Activated CD8-positive, alpha-beta memory T cell treated with anti-CD3 and anti-CD28 coated beads, Interleukin-2, amount 10 ng/mL, durations not matched to agents 7 days and 5 days (primary cell): ENCODE data around the gene EML1. TPM values are rescaled to one million over a fixed set of nuclear protein-coding genes. Genes with fewer than 3 reads are reported as not detected.

Source experiments
- ATAC-seq: fragments of 150-1000 bp; cut with Tn5 transposase; one replicate; pipeline ENCODE4 v1.10.0; 2021; ENCODE audit warnings: moderate library complexity
- CTCF ChIA-PET: fragments of 350-600 bp; sonication (Branson Sonifier 250); formaldehyde crosslinking; loops from one replicate; lab custom pipeline; 2021; ENCODE audit warnings: antibody characterized with exemption; lab: Charles Lee
- DNase-seq: peaks from one replicate; pipeline ENCODE4 v3.0.0-alpha.2; 2020
- H3K27ac Mint-ChIP-seq: one replicate; pipeline ENCODE4 v1.8.0; 2021; ENCODE audit warnings: mild to moderate bottlenecking, mixed read lengths
- H3K27me3 Mint-ChIP-seq: one replicate; pipeline ENCODE4 v1.8.0; 2021; ENCODE audit warnings: mixed read lengths
- H3K36me3 Mint-ChIP-seq: one replicate; pipeline ENCODE4 v1.8.0; 2021; ENCODE audit warnings: mild to moderate bottlenecking, mixed read lengths
- H3K4me1 Mint-ChIP-seq: one replicate; pipeline ENCODE4 v1.8.0; 2021; ENCODE audit warnings: mixed read lengths
- H3K4me3 Mint-ChIP-seq: one replicate; pipeline ENCODE4 v1.8.0; 2021; ENCODE audit warnings: mild to moderate bottlenecking, moderate library complexity, mixed read lengths
- H3K9me3 Mint-ChIP-seq: one replicate; pipeline ENCODE4 v1.8.0; 2022; ENCODE audit warnings: low read depth, mixed read lengths
- total RNA-seq, 2 experiments: library from RNA; stranded (reverse); gene quantifications; one replicate each; pipeline ENCODE4 v1.2.3, GENCODE V29; 2021

The EML1 gene
- total RNA-seq, 2 experiments from 2014 or later = not detected

GRCh38 chr14:99777951-99778350 is 15.3 kb upstream of the EML1 start:
- Mint-ChIP-seq H3K9me3 (no peaks in the 10 kb centered on the region), H3K27ac (no peak overlapping the region), H3K27me3 (peaks cover 46% of the 10 kb centered on the region), H3K4me3 (no peak overlapping the region), H3K36me3 (no peaks in the 10 kb centered on the region), H3K4me1 (no peaks in the 10 kb centered on the region)
- DNase-seq (no peak), ATAC-seq (no peak)
- CTCF ChIA-PET = interaction anchor here (1.2 to 1.4 kb wide), 2 partner anchors 19 to 169 kb away, joined by 3 to 4 read pairs; no protein-coding TSS in a partner anchor

GRCh38 chr14:99779751-99780150 is 13.5 kb upstream of the EML1 start:
- Mint-ChIP-seq H3K4me3 (no peak overlapping the region), H3K9me3 (no peaks in the 10 kb centered on the region), H3K27me3 (peaks cover 45% of the 10 kb centered on the region), H3K36me3 (no peaks in the 10 kb centered on the region), H3K27ac (no peak overlapping the region), H3K4me1 (no peaks in the 10 kb centered on the region)
- no peak for DNase-seq
- CTCF ChIA-PET = no interaction called here
- ATAC-seq = no peak

GRCh38 chr14:99780690-99781089 is 12.5 kb upstream of the EML1 start:
- CTCF ChIA-PET = no interaction called here
- Mint-ChIP-seq H3K4me1 (no peaks in the 10 kb centered on the region), H3K36me3 (no peaks in the 10 kb centered on the region), H3K27me3 (peaks cover 42% of the 10 kb centered on the region), H3K27ac (no peak overlapping the region), H3K4me3 (no peak overlapping the region), H3K9me3 (no peaks in the 10 kb centered on the region)
- ATAC-seq (no peak), DNase-seq (no peak)

- CTCF ChIA-PET = no interaction called here
- H3K4me3 Mint-ChIP-seq = no peak overlapping the region
- no peaks in the 10 kb centered on the region for H3K36me3 Mint-ChIP-seq
- DNase-seq (no peak), ATAC-seq (no peak)
- peaks cover 41% of the 10 kb centered on the region for H3K27me3 Mint-ChIP-seq
- no peaks in the 10 kb centered on the region for H3K9me3 Mint-ChIP-seq
- H3K4me1 Mint-ChIP-seq = no peaks in the 10 kb centered on the region
- H3K27ac Mint-ChIP-seq = no peak overlapping the region
Measured at GRCh38 chr14:99781091-99781490, 12.1 kb upstream of the EML1 start.

GRCh38 chr14:99781853-99782610 is 11.2 kb upstream of the EML1 start:
- H3K36me3 Mint-ChIP-seq = no peaks in the 10 kb centered on the region

GRCh38 chr14:99784508-99784907 is 8.7 kb upstream of the EML1 start:
- no peak overlapping the region for H3K4me3 Mint-ChIP-seq
- peaks cover 21% of the 10 kb centered on the region for H3K27me3 Mint-ChIP-seq
- DNase-seq (no peak), ATAC-seq (no peak)
- no peak overlapping the region for H3K27ac Mint-ChIP-seq
- no peaks in the 10 kb centered on the region for H3K36me3 Mint-ChIP-seq
- CTCF ChIA-PET = no interaction called here
- peaks cover 2% of the 10 kb centered on the region for H3K4me1 Mint-ChIP-seq
- H3K9me3 Mint-ChIP-seq = no peaks in the 10 kb centered on the region

More at GRCh38 chr14:99781853-99782610, 11.2 kb upstream of the EML1 start:
- no peaks in the 10 kb centered on the region for H3K4me1 Mint-ChIP-seq
- peaks cover 36% of the 10 kb centered on the region for H3K27me3 Mint-ChIP-seq
- CTCF ChIA-PET = no interaction called here
- no peaks in the 10 kb centered on the region for H3K9me3 Mint-ChIP-seq
- ATAC-seq (no peak), DNase-seq (no peak)
- no peak overlapping the region for H3K4me3 Mint-ChIP-seq
- H3K27ac Mint-ChIP-seq = no peak overlapping the region

GRCh38 chr14:99785426-99785825 is 7.8 kb upstream of the EML1 start:
- Mint-ChIP-seq H3K27ac (no peak overlapping the region), H3K36me3 (no peaks in the 10 kb centered on the region), H3K4me3 (no peak overlapping the region), H3K27me3 (peaks cover 23% of the 10 kb centered on the region), H3K9me3 (no peaks in the 10 kb centered on the region), H3K4me1 (peaks cover 10% of the 10 kb centered on the region)
- CTCF ChIA-PET = no interaction called here
- no peak for DNase-seq
- ATAC-seq = no peak

GRCh38 chr14:99786511-99786989 is 6.7 kb upstream of the EML1 start:
- no peak for ATAC-seq
- DNase-seq = no peak
- Mint-ChIP-seq H3K4me3 (no peak overlapping the region), H3K36me3 (no peaks in the 10 kb centered on the region), H3K27me3 (peaks cover 22% of the 10 kb centered on the region), H3K9me3 (no peaks in the 10 kb centered on the region), H3K4me1 (peaks cover 14% of the 10 kb centered on the region), H3K27ac (no peak overlapping the region)
- CTCF ChIA-PET = interaction anchor here (0.7 kb wide), 2 partner anchors 98 to 467 kb away, joined by 3 read pairs; no protein-coding TSS in a partner anchor

GRCh38 chr14:99788713-99789112 is 4.5 kb upstream of the EML1 start:
- ATAC-seq = no peak
- Mint-ChIP-seq H3K36me3 (no peaks in the 10 kb centered on the region), H3K27ac (no peak overlapping the region), H3K27me3 (peaks cover 34% of the 10 kb centered on the region), H3K4me1 (peaks cover 17% of the 10 kb centered on the region), H3K9me3 (no peaks in the 10 kb centered on the region), H3K4me3 (no peak overlapping the region)
- CTCF ChIA-PET = no interaction called here
- DNase-seq = no peak

GRCh38 chr14:99789581-99789980 is 3.6 kb upstream of the EML1 start:
- CTCF ChIA-PET = interaction anchor here (1.1 to 1.2 kb wide), 2 partner anchors 14 to 59 kb away, joined by 4 read pairs; no protein-coding TSS in a partner anchor
- no peak for ATAC-seq
- peaks cover 39% of the 10 kb centered on the region for H3K27me3 Mint-ChIP-seq
- H3K36me3 Mint-ChIP-seq = no peaks in the 10 kb centered on the region
- peaks cover 21% of the 10 kb centered on the region for H3K4me1 Mint-ChIP-seq
- H3K4me3 Mint-ChIP-seq = no peak overlapping the region
- DNase-seq = no peak
- H3K27ac Mint-ChIP-seq = no peak overlapping the region
- H3K9me3 Mint-ChIP-seq = no peaks in the 10 kb centered on the region

GRCh38 chr14:99790201-99790977 is 2.8 kb upstream of the EML1 start:
- Mint-ChIP-seq H3K4me3 (no peak overlapping the region), H3K4me1 (peaks cover 21% of the 10 kb centered on the region), H3K27ac (no peak overlapping the region), H3K9me3 (no peaks in the 10 kb centered on the region), H3K27me3 (peaks cover 43% of the 10 kb centered on the region), H3K36me3 (no peaks in the 10 kb centered on the region)
- DNase-seq (no peak), ATAC-seq (no peak)
- CTCF ChIA-PET = interaction anchor here (0.6 to 1.2 kb wide), 3 partner anchors 15 to 92 kb away, joined by 3 to 4 read pairs (median 4); no protein-coding TSS in a partner anchor

GRCh38 chr14:99790978-99791376 is 2.2 kb upstream of the EML1 start:
- Mint-ChIP-seq H3K27ac (no peak overlapping the region), H3K4me1 (peaks cover 21% of the 10 kb centered on the region), H3K27me3 (peaks cover 47% of the 10 kb centered on the region), H3K9me3 (no peaks in the 10 kb centered on the region), H3K4me3 (no peak overlapping the region), H3K36me3 (no peaks in the 10 kb centered on the region)
- DNase-seq (no peak), ATAC-seq (no peak)
- CTCF ChIA-PET = interaction anchor here (0.6 kb wide), 1 partner anchor 91 kb away, joined by 3 read pairs; no protein-coding TSS in a partner anchor

- Mint-ChIP-seq H3K27ac (no peak overlapping the region), H3K36me3 (no peaks in the 10 kb centered on the region), H3K27me3 (peaks cover 52% of the 10 kb centered on the region), H3K4me3 (no peak overlapping the region), H3K9me3 (no peaks in the 10 kb centered on the region), H3K4me1 (peaks cover 21% of the 10 kb centered on the region)
- CTCF ChIA-PET = interaction anchor here (0.8 kb wide), 1 partner anchor 62 kb away, joined by 3 read pairs; no protein-coding TSS in a partner anchor
- no peak for ATAC-seq
- no peak for DNase-seq
Measured at GRCh38 chr14:99791476-99792209, 1.6 kb upstream of the EML1 start.
